MM.1S (cell line): ENCODE measurements around the gene ADAM21.
"Not testable (repeated sequence)": the region's sequence is repeated elsewhere in the genome, so short reads cannot be mapped to it uniquely, and the experiment has no call there.

ENCODE experiments used
- DNase-seq: peaks from one replicate; pipeline ENCODE4 v3.0.0-alpha.2; 2015
- H2AFZ ChIP-seq: fragments of 300-600 bp; sonication (generic); 2 replicates; pipeline ENCODE4 v1.6.0; 2016; ENCODE audit warnings: antibody characterized with exemption, low read length
- H3F3A ChIP-seq: fragments of 300-600 bp; sonication (generic); 2 replicates; pipeline ENCODE4 v1.6.1; 2016; ENCODE audit warnings: mild to moderate bottlenecking, antibody characterized with exemption, low read length, moderate library complexity, mixed read lengths; ENCODE audit not compliant: insufficient read depth
- H3K27ac ChIP-seq: fragments of 300-600 bp; sonication (generic); 2 replicates; pipeline ENCODE4 v1.5.1; 2016; ENCODE audit warnings: mild to moderate bottlenecking, low read length
- H3K27me3 ChIP-seq: fragments of 300-600 bp; sonication (generic); replicated peaks from 2 replicates; pipeline ENCODE4 v1.6.0; 2016; ENCODE audit warnings: low read length; ENCODE audit not compliant: insufficient read depth
- H3K36me3 ChIP-seq: fragments of 300-600 bp; sonication (generic); replicated peaks from 2 replicates; pipeline ENCODE4 v1.6.1; 2016; ENCODE audit warnings: mild to moderate bottlenecking, low read length, mixed read lengths; ENCODE audit not compliant: insufficient read depth
- H3K4me1 ChIP-seq: fragments of 300-600 bp; sonication (generic); 2 replicates; pipeline ENCODE4 v1.6.1; 2016; ENCODE audit warnings: low read length, mixed read lengths
- H3K4me2 ChIP-seq: fragments of 300-600 bp; sonication (generic); 2 replicates; pipeline ENCODE4 v1.6.0; 2016; ENCODE audit warnings: low read depth, low read length
- H3K4me3 ChIP-seq: fragments of 300-600 bp; sonication (generic); 2 replicates; pipeline ENCODE4 v1.5.1; 2016; ENCODE audit warnings: low read length, mixed read lengths
- H3K79me2 ChIP-seq: fragments of 300-600 bp; sonication (generic); 2 replicates; pipeline ENCODE4 v1.6.1; 2016; ENCODE audit warnings: mixed run types, low read length, mixed read lengths
- H3K9ac ChIP-seq: fragments of 300-600 bp; sonication (generic); 2 replicates; pipeline ENCODE4 v1.6.1; 2016; ENCODE audit warnings: low read length, mixed read lengths
- H3K9me2 ChIP-seq: fragments of 300-600 bp; sonication (generic); replicated peaks from 2 replicates; pipeline ENCODE4 v1.6.1; 2016; ENCODE audit warnings: mild to moderate bottlenecking, low read length, mixed read lengths; ENCODE audit not compliant: insufficient read depth
- H3K9me3 ChIP-seq: fragments of 300-600 bp; sonication (generic); replicated peaks from 2 replicates; pipeline ENCODE4 v1.6.1; 2016; ENCODE audit warnings: mild to moderate bottlenecking, low read length, mixed read lengths; ENCODE audit not compliant: insufficient read depth
- H4K20me1 ChIP-seq: fragments of 300-600 bp; sonication (generic); 2 replicates; pipeline ENCODE4 v1.6.1; 2016; ENCODE audit warnings: mild to moderate bottlenecking, low read length, moderate library complexity, mixed read lengths; ENCODE audit not compliant: insufficient read depth
- EZH2 ChIP-seq: fragments of 300-600 bp; sonication (generic); optimal IDR thresholded peaks from 2 replicates; pipeline ENCODE3; 2017; ENCODE audit warnings: low read depth, mild to moderate bottlenecking, antibody characterized with exemption, low read length, mixed read lengths
- EZH2phosphoT487 ChIP-seq: fragments of 300-600 bp; sonication (generic); IDR thresholded peaks from 2 replicates; pipeline ENCODE4 v1.6.1; 2018; ENCODE audit warnings: antibody characterized with exemption, low read length
- TF ChIP-seq, protein P1 (sequence below): fragments of 300-600 bp; sonication (generic); IDR thresholded peaks from 2 replicates; pipeline ENCODE4 v1.5.1; 2016; ENCODE audit warnings: antibody characterized with exemption, low read length, mixed read lengths

Gene ADAM21

DNA sequence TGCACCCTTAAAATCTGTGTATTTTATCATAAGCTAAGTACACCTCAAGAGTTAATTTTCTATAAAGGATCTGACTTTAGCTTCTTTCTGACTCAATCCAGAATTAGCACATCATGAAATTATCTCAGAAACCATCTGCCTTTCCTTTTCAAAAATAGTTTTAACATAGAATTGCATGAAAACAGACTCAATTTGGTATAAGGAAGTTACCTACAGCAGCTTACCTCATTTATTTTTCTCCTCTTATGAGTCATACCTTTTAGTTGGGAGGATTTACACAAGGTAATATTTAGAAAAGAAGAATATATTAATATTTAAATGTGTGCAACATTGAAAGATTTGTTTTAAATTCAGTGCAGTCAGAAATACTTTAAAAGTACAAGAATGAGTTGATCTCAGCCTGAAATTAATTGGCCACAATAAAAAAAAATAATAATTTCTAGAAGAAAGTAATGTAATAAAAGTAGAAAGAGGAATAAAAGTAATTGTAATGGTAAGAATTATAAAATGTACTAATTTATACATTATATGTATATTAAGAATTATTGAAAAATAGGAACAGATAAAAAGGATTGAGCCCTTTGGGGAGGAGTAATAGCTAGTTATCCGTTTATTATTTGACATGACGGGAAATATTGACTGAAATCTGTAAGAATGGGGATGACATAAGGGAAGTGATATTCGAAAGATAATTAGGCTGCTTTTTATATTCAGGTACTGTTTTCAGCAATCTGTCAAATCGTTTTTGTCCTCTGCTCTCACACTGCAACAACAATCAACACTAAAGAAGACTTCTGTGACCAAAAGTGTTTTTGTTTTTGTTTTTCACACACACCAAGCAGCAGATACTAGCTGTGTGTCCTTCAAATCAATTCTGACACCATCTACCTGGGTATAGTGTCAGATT is 20.5 kb downstream of the ADAM21 start:
- Histone ChIP-seq H2AFZ (no peak overlapping the region), H3K4me1 (no peaks in the 10 kb centered on the region), H3K4me2 (no peak overlapping the region), H3F3A (no peaks in the 10 kb centered on the region), H3K36me3 (no peaks in the 10 kb centered on the region), H3K79me2 (no peaks in the 10 kb centered on the region), H3K27ac (no peak overlapping the region), H4K20me1 (no peaks in the 10 kb centered on the region), H3K27me3 (no peaks in the 10 kb centered on the region), H3K9ac (no peak overlapping the region), H3K4me3 (no peak overlapping the region), H3K9me3 (no peaks in the 10 kb centered on the region), H3K9me2 (no peaks in the 10 kb centered on the region)
- no peak for DNase-seq
- TF ChIP-seq, protein P1, sequence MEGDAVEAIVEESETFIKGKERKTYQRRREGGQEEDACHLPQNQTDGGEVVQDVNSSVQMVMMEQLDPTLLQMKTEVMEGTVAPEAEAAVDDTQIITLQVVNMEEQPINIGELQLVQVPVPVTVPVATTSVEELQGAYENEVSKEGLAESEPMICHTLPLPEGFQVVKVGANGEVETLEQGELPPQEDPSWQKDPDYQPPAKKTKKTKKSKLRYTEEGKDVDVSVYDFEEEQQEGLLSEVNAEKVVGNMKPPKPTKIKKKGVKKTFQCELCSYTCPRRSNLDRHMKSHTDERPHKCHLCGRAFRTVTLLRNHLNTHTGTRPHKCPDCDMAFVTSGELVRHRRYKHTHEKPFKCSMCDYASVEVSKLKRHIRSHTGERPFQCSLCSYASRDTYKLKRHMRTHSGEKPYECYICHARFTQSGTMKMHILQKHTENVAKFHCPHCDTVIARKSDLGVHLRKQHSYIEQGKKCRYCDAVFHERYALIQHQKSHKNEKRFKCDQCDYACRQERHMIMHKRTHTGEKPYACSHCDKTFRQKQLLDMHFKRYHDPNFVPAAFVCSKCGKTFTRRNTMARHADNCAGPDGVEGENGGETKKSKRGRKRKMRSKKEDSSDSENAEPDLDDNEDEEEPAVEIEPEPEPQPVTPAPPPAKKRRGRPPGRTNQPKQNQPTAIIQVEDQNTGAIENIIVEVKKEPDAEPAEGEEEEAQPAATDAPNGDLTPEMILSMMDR, result no peak
- TF ChIP-seq EZH2, result no peak
- TF ChIP-seq EZH2phosphoT487, result no peak

DNA sequence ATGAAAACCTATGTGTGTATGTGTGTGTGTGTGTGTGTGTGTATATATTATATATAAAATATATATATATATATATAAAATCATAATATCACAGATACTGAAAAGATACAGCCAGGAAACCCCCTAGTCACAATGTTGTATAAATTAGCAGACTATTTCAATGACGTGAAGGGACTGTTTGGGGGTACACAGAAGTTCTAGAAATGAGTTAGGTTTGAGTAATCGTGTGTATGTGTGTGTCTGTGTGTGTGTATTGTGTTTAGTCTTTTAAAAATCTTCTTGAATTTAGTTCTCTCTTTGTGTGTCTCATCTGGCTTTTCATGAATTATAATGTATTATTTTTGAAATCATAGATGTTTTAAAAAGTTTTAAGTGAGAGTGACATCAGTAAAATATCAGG is 21.9 kb downstream of the ADAM21 start:
- H3K27ac ChIP-seq, result no peak overlapping the region
- no peak overlapping the region for H3K4me3 ChIP-seq
- no peaks in the 10 kb centered on the region for H4K20me1 ChIP-seq
- no peaks in the 10 kb centered on the region for H3K4me1 ChIP-seq
- H3K9me2 ChIP-seq, result no peaks in the 10 kb centered on the region
- H3K79me2 ChIP-seq, result no peaks in the 10 kb centered on the region
- H3K36me3 ChIP-seq, result no peaks in the 10 kb centered on the region
- no peak overlapping the region for H3K9ac ChIP-seq
- H3K4me2 ChIP-seq, result no peak overlapping the region
- TF ChIP-seq EZH2phosphoT487 (no peak), EZH2 (no peak)
- TF ChIP-seq, protein P1, result no peak
- no peaks in the 10 kb centered on the region for H3F3A ChIP-seq
- H2AFZ ChIP-seq, result no peak overlapping the region
- H3K27me3 ChIP-seq, result no peaks in the 10 kb centered on the region
- no peak for DNase-seq
- no peaks in the 10 kb centered on the region for H3K9me3 ChIP-seq

DNA sequence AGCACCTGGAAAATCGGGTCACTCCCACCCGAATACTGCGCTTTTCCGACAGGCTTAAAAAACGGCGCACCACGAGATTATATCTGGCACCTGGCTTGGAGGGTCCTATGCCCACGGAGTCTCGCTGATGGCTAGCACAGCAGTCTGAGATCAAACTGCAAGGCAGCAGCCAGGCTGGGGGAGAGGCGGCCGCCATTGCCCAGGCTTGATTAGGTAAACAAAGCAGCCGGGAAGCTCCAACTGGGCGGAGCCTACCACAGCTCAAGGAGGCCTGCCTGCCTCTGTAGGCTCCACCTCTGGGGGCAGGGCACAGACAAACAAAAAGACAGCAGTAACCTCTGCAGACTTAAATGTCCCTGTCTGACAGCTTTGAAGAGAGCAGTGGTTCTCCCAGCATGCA is 23.5 kb downstream of the ADAM21 start:
- not testable (repeated sequence) for H3K4me3 ChIP-seq, H3K36me3 ChIP-seq, H3K4me2 ChIP-seq, H3K27ac ChIP-seq, H3K27me3 ChIP-seq, H3K9me2 ChIP-seq, H3K9me3 ChIP-seq, H3K79me2 ChIP-seq, H3F3A ChIP-seq, DNase-seq, H4K20me1 ChIP-seq, H3K4me1 ChIP-seq, H2AFZ ChIP-seq, H3K9ac ChIP-seq

DNA sequence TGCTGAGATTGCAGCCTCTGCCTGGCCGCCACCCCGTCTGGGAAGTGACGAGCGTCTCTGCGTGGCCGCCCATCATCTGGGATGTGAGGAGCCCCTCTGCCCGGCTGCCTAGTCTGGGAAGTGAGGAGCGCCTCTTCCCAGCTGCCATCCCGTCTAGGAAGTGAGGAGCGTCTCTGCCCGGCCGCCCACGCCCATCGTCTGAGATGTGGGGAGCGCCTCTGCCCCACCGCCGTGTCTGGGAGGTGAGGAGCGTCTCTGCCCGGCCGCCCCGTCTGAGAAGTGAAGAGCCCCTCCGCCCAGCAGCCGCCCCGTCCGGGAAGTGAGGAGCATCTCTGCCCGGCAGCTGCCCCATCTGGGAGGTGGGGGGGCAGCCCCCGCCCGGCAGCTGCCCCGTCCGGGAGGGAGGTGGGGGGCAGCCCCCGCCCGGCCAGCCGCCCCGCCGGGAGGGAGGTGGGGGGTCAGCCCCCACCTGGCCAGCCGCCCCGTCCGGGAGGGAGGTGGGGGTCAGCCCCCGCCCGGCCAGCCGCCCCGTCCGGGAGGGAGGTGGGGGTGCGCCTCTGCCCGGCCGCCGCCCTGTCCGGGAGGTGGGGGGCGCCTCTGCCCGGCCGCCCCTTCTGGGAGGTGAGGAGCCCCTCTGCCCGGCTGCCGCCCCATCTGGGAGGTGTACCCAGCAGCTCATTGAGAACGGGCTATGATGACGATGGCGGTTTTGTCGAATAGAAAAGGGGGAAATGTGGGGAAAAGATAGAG is 25.6 kb downstream of the ADAM21 start:
- not testable (repeated sequence) for H3K4me2 ChIP-seq, H3K36me3 ChIP-seq, H3F3A ChIP-seq, H3K79me2 ChIP-seq, H3K4me1 ChIP-seq, H3K27me3 ChIP-seq, H3K9me2 ChIP-seq, H4K20me1 ChIP-seq, H2AFZ ChIP-seq, H3K9ac ChIP-seq, H3K4me3 ChIP-seq, DNase-seq, H3K27ac ChIP-seq, H3K9me3 ChIP-seq
